H9 (cell line): ENCODE results near the gene RALGPS2. TPM values are rescaled to one million over a fixed set of nuclear protein-coding genes. Genes with fewer than 3 reads are reported as not detected.

ENCODE experiments used
- DNase-seq: peaks from one replicate; pipeline ENCODE4 v3.0.0-alpha.2; 2017
- H2AFZ ChIP-seq: one replicate; pipeline ENCODE4 v1.6.1; 2013; ENCODE audit warnings: mild to moderate bottlenecking, low read length, control low read depth, moderate library complexity
- H2AK5ac ChIP-seq: 2 replicates; pipeline ENCODE4 v1.6.1; 2013; ENCODE audit warnings: low read length, control low read depth, mixed read lengths; ENCODE audit not compliant: insufficient read length
- H2BK120ac ChIP-seq: one replicate; pipeline ENCODE4 v1.6.1; 2013; ENCODE audit warnings: low read depth, mild to moderate bottlenecking, low read length, control low read depth, inconsistent platforms; ENCODE audit not compliant: poor library complexity, severe bottlenecking
- H2BK12ac ChIP-seq: 2 replicates; pipeline ENCODE4 v1.6.1; 2013; ENCODE audit warnings: low read length, control low read depth, mixed read lengths, low read depth; ENCODE audit not compliant: insufficient read length
- H2BK15ac ChIP-seq: 2 replicates; pipeline ENCODE4 v1.6.1; 2013; ENCODE audit warnings: low read depth, low read length, control low read depth
- H2BK20ac ChIP-seq: one replicate; pipeline ENCODE4 v1.6.1; 2013; ENCODE audit warnings: low read depth, mild to moderate bottlenecking, low read length, control low read depth, inconsistent platforms; ENCODE audit not compliant: poor library complexity, severe bottlenecking
- H2BK5ac ChIP-seq: 2 replicates; pipeline ENCODE4 v1.6.1; 2013; ENCODE audit warnings: low read length, control low read depth, mixed read lengths; ENCODE audit not compliant: insufficient read length
- H3K14ac ChIP-seq: 2 replicates; pipeline ENCODE4 v1.6.1; 2013; ENCODE audit warnings: low read length, control low read depth; ENCODE audit not compliant: insufficient read depth
- H3K18ac ChIP-seq: 2 replicates; pipeline ENCODE4 v1.6.1; 2013; ENCODE audit warnings: low read depth, mild to moderate bottlenecking, mixed read lengths, low read length, control low read depth; ENCODE audit not compliant: insufficient read length
- H3K23ac ChIP-seq: 2 replicates; pipeline ENCODE4 v1.6.1; 2013; ENCODE audit warnings: low read length, control low read depth, mixed read lengths, low read depth; ENCODE audit not compliant: insufficient read length
- H3K23me2 ChIP-seq: 2 replicates; pipeline ENCODE4 v1.6.1; 2013; ENCODE audit warnings: low read depth, mild to moderate bottlenecking, mixed read lengths, low read length, control low read depth; ENCODE audit not compliant: insufficient read length, poor library complexity, severe bottlenecking
- H3K27ac ChIP-seq: 2 replicates; pipeline ENCODE4 v1.5.1; 2013; ENCODE audit warnings: low read length, control low read depth, mixed read lengths, low read depth; ENCODE audit not compliant: insufficient read length
- H3K27me3 ChIP-seq: 2 replicates; pipeline ENCODE4 v1.6.1; 2013; ENCODE audit warnings: low read length, control low read depth, inconsistent platforms; ENCODE audit not compliant: insufficient read depth
- H3K4ac ChIP-seq: 2 replicates; pipeline ENCODE4 v1.6.1; 2013; ENCODE audit warnings: low read depth, mild to moderate bottlenecking, control low read depth, inconsistent platforms, low read length, moderate library complexity
- H3K4me1 ChIP-seq: 2 replicates; pipeline ENCODE4 v1.6.1; 2013; ENCODE audit warnings: low read length, control low read depth, inconsistent platforms; ENCODE audit not compliant: insufficient read depth
- H3K4me2 ChIP-seq: 2 replicates; pipeline ENCODE4 v1.6.1; 2013; ENCODE audit warnings: low read length, control low read depth, mixed read lengths; ENCODE audit not compliant: insufficient read length, insufficient read depth
- H3K56ac ChIP-seq: 2 replicates; pipeline ENCODE4 v1.6.1; 2013; ENCODE audit warnings: low read depth, mild to moderate bottlenecking, mixed read lengths, low read length, control low read depth; ENCODE audit not compliant: insufficient read length
- H3K79me1 ChIP-seq: 2 replicates; pipeline ENCODE4 v1.6.1; 2013; ENCODE audit warnings: low read depth, mild to moderate bottlenecking, moderate library complexity, low read length, control low read depth, inconsistent platforms; ENCODE audit not compliant: insufficient read depth, poor library complexity, severe bottlenecking
- H3K79me2 ChIP-seq: 2 replicates; pipeline ENCODE4 v1.6.1; 2013; ENCODE audit warnings: low read length, control low read depth, inconsistent platforms; ENCODE audit not compliant: insufficient read depth
- H3K9ac ChIP-seq: 2 replicates; pipeline ENCODE4 v1.6.1; 2013; ENCODE audit warnings: low read length, control low read depth, mixed read lengths; ENCODE audit not compliant: insufficient read length; ENCODE audit errors: extremely low read depth
- H3K9me3 ChIP-seq: one replicate; pipeline ENCODE4 v1.6.1; 2013; ENCODE audit warnings: low read depth, low read length, inconsistent platforms; ENCODE audit not compliant: control insufficient read depth
- H3T11ph ChIP-seq: one replicate; pipeline ENCODE4 v1.6.1; 2013; ENCODE audit warnings: mild to moderate bottlenecking, low read length, control low read depth, inconsistent platforms
- H4K20me1 ChIP-seq: one replicate; pipeline ENCODE4 v1.6.1; 2013; ENCODE audit not compliant: control insufficient read depth, insufficient read length, insufficient read depth
- H4K5ac ChIP-seq: 2 replicates; pipeline ENCODE4 v1.6.1; 2013; ENCODE audit warnings: low read depth, mild to moderate bottlenecking, mixed read lengths, low read length, control low read depth; ENCODE audit not compliant: insufficient read length
- H4K8ac ChIP-seq: replicated peaks from 2 replicates; pipeline ENCODE4 v1.6.1; 2013; ENCODE audit warnings: low read length, control low read depth, mixed read lengths, low read depth; ENCODE audit not compliant: insufficient read length
- H4K91ac ChIP-seq: 2 replicates; pipeline ENCODE4 v1.6.1; 2013; ENCODE audit warnings: low read depth, mild to moderate bottlenecking, moderate library complexity, mixed read lengths, low read length, control low read depth; ENCODE audit not compliant: insufficient read length
- H3K27ac Mint-ChIP-seq, 3 experiments: 2 replicates in 2 of 3; 3 replicates in 1 of 3; pipeline ENCODE4 v1.8.0; 2020 to 2021; ENCODE audit warnings: mixed read lengths in 3 of 3, mild to moderate bottlenecking in 1 of 3, moderate library complexity in 1 of 3
- H3K27me3 Mint-ChIP-seq: 2 replicates; pipeline ENCODE4 v1.8.0; 2021; ENCODE audit warnings: low read depth, mild to moderate bottlenecking, moderate library complexity, mixed read lengths
- H3K36me3 Mint-ChIP-seq, 3 experiments: 2 replicates in 2 of 3; 3 replicates in 1 of 3; pipeline ENCODE4 v1.8.0; 2020 to 2021; ENCODE audit warnings: low read depth in 3 of 3, mixed read lengths in 3 of 3; ENCODE audit not compliant: insufficient read depth in 1 of 3
- H3K4me1 Mint-ChIP-seq, 2 experiments: 2 replicates each; pipeline ENCODE4 v1.8.0; 2020; ENCODE audit warnings: mixed read lengths in 2 of 2
- H3K4me3 Mint-ChIP-seq, 2 experiments: 2 replicates in 1 of 2; 3 replicates in 1 of 2; pipeline ENCODE4 v1.8.0; 2020 to 2021; ENCODE audit warnings: mild to moderate bottlenecking in 2 of 2, mixed read lengths in 2 of 2, moderate library complexity in 1 of 2
- H3K9me3 Mint-ChIP-seq, 2 experiments: 2 replicates in 1 of 2; 3 replicates in 1 of 2; pipeline ENCODE4 v1.8.0; 2020; ENCODE audit warnings: mild to moderate bottlenecking in 2 of 2, mixed read lengths in 2 of 2, moderate library complexity in 1 of 2
- WGBS: extraction: QIAGEN DNeasy Blood & Tissue Kit; methylation state at CpG from one replicate; pipeline ENCODE4 v1.1.7; 2013; ENCODE audit warnings: missing lambda C conversion rate, low lambda C conversion rate, mixed read lengths; ENCODE audit not compliant: insufficient read length; ENCODE audit errors: extremely low coverage; 5-methylcytosine and 5-hydroxymethylcytosine counted together
- total RNA-seq: library from RNA; stranded (reverse); gene quantifications from 2 replicates; pipeline ENCODE4 v1.2.1, GENCODE V29; 2021
- TF ChIP-seq, protein P1 (sequence below): fragments of 200-600 bp; sonication (generic); conservative IDR thresholded peaks from 3 replicates; pipeline ENCODE4 v1.8.0; 2021; ENCODE audit warnings: antibody characterized with exemption, mild to moderate bottlenecking

Gene RALGPS2
- total RNA-seq, 1 experiment from 2014 or later: 32.6 TPM

DNA sequence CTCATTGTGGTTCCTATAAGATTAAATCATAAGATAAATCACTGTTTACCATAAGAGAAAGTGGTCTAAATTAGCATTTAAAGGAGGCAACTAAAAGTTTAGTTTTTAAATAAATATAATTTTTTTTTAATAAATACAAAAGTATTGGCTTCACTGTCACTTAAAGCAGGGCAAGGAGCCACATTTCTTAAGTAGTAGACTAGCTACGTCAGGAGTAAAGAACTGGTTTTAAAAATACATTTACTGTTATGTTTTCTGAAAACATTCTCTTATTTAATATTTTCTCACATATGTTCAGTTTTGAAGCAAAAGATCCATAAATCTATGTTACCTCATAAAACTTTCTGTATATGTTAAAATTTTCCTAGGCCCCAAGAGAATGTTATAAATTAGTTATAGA lies 143.7 kb downstream of the RALGPS2 start:
- no peak overlapping the region for H3K4me3 Mint-ChIP-seq
- Histone ChIP-seq H3K79me2 (no peaks in the 10 kb centered on the region), H2BK120ac (no peak overlapping the region), H3K4me2 (no peak overlapping the region), H4K20me1 (no peaks in the 10 kb centered on the region), H3K79me1 (no peaks in the 10 kb centered on the region), H2BK5ac (no peak overlapping the region), H4K5ac (no peak overlapping the region), H4K91ac (no peak overlapping the region), H3K23me2 (no peaks in the 10 kb centered on the region), H3T11ph (no peak overlapping the region), H3K27me3 (no peaks in the 10 kb centered on the region), H3K9me3 (no peaks in the 10 kb centered on the region), H3K4me1 (no peaks in the 10 kb centered on the region), H2AFZ (no peak overlapping the region), H3K9ac (no peak overlapping the region), H3K27ac (no peak overlapping the region), H2BK15ac (no peak overlapping the region), H4K8ac (no peak overlapping the region), H2BK20ac (no peak overlapping the region), H3K18ac (no peak overlapping the region), H2BK12ac (no peak overlapping the region), H3K14ac (no peak overlapping the region), H2AK5ac (no peak overlapping the region), H3K4ac (no peak overlapping the region), H3K56ac (no peak overlapping the region), H3K23ac (no peak overlapping the region)
- TF ChIP-seq, protein P1, sequence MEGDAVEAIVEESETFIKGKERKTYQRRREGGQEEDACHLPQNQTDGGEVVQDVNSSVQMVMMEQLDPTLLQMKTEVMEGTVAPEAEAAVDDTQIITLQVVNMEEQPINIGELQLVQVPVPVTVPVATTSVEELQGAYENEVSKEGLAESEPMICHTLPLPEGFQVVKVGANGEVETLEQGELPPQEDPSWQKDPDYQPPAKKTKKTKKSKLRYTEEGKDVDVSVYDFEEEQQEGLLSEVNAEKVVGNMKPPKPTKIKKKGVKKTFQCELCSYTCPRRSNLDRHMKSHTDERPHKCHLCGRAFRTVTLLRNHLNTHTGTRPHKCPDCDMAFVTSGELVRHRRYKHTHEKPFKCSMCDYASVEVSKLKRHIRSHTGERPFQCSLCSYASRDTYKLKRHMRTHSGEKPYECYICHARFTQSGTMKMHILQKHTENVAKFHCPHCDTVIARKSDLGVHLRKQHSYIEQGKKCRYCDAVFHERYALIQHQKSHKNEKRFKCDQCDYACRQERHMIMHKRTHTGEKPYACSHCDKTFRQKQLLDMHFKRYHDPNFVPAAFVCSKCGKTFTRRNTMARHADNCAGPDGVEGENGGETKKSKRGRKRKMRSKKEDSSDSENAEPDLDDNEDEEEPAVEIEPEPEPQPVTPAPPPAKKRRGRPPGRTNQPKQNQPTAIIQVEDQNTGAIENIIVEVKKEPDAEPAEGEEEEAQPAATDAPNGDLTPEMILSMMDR: no peak
- peaks cover 21 to 26% of the 10 kb centered on the region in 2 experiments for H3K4me1 Mint-ChIP-seq
- H3K27me3 Mint-ChIP-seq: no peaks in the 10 kb centered on the region
- no peaks in the 10 kb centered on the region for H3K9me3 Mint-ChIP-seq
- no peaks in the 10 kb centered on the region; a peak in 1 of 7 replicates for H3K36me3 Mint-ChIP-seq
- no CpG with 5 or more reads among the region's 1 CpG for WGBS
- no peak overlapping the region for H3K27ac Mint-ChIP-seq
- DNase-seq: no peak
